Endothelial cell of umbilical vein (primary cell): Measurements from ENCODE around the gene ETFB.

Source experiments
- GATA2 ChIP-seq: IDR thresholded peaks from 2 replicates; pipeline ENCODE4 v1.7.0; 2011; ENCODE audit warnings: low read depth, mild to moderate bottlenecking, moderate library complexity, mixed read lengths, low read length; ENCODE audit not compliant: insufficient read length, insufficient read depth
- POLR2AphosphoS5 ChIP-seq: IDR thresholded peaks from 2 replicates; pipeline ENCODE4 v1.6.1; 2012; ENCODE audit warnings: low read depth, mild to moderate bottlenecking, control low read depth, low read length, moderate library complexity; ENCODE audit not compliant: insufficient read depth
- TF ChIP-seq, protein P1 (sequence below), 2 donors: IDR thresholded peaks; 1 replicate in 1 of 2; 2 replicates in 1 of 2; pipeline ENCODE4 v1.5.1; 2011; ENCODE audit warnings: low read length in 2 of 2, mild to moderate bottlenecking in 2 of 2, moderate library complexity in 2 of 2, control low read depth in 1 of 2, inconsistent platforms in 1 of 2, low read depth in 1 of 2; ENCODE audit not compliant: insufficient read depth in 1 of 2; ENCODE audit errors: extremely low read depth in 1 of 2

- TF ChIP-seq, protein P1, sequence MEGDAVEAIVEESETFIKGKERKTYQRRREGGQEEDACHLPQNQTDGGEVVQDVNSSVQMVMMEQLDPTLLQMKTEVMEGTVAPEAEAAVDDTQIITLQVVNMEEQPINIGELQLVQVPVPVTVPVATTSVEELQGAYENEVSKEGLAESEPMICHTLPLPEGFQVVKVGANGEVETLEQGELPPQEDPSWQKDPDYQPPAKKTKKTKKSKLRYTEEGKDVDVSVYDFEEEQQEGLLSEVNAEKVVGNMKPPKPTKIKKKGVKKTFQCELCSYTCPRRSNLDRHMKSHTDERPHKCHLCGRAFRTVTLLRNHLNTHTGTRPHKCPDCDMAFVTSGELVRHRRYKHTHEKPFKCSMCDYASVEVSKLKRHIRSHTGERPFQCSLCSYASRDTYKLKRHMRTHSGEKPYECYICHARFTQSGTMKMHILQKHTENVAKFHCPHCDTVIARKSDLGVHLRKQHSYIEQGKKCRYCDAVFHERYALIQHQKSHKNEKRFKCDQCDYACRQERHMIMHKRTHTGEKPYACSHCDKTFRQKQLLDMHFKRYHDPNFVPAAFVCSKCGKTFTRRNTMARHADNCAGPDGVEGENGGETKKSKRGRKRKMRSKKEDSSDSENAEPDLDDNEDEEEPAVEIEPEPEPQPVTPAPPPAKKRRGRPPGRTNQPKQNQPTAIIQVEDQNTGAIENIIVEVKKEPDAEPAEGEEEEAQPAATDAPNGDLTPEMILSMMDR (IDR thresholded peaks at IDR 0.05; ENCODE audit: extremely low read depth in 1 of 2, insufficient read depth in 1 of 2, low read depth in 1 of 2, low read length in 2 of 2), result no peak
- TF ChIP-seq GATA2 (no peak), POLR2AphosphoS5 (no peak)
Observed at GRCh38 chr19:51386882-51387520, 20.8 kb upstream of the ETFB start.
